HG02623 (cell line): ENCODE measurements around the gene KIF16B.
"Not testable (repeated sequence)": the region's sequence is repeated elsewhere in the genome, so short reads cannot be mapped to it uniquely, and the experiment has no call there.

Experiments used
- ATAC-seq: cut with Tn5 transposase; IDR thresholded peaks from one replicate; pipeline ENCODE4 v1.9.1; 2021; ENCODE audit warnings: moderate library complexity; ENCODE audit not compliant: unreplicated experiment

Gene KIF16B

DNA sequence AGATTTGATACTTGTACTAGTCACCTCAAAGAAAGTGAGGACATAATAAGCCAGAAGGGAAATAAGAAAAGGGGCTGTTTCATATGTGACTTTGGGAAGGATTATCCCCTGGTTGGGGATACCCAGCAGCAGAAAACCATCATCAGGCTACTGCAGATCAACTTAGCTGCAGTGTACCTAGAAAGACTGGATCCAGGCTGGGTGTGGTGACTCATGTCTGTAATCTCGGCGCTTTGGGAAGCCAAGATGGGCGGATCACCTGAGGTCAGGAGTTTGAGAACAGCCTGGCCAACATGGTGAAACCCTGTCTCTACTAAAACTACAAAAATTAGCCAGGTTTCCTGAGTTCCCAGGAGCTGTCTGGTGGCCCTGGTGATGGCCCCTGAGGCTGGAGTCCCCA is 23.2 kb upstream of the KIF16B start:
- ATAC-seq: not testable (repeated sequence)

DNA sequence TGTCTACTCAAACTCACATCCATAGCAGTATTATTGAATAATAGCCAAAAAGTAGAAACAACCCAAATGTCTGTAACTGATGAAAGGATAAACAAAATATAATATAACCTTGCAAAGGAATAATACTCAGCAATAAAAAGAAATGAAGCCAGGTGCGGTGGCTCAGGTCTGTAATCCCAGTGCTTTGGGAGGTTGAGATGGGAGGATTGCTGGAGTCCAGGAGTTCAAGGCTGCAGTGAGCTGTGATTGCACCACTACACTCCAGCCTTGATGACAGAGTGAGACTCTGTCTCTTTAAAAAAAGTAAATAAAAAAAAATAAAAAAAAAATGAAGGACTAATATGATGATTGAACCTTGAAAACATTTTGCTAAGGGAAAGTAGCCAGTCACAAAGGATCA is 22.1 kb upstream of the KIF16B start:
- ATAC-seq: no peak

DNA sequence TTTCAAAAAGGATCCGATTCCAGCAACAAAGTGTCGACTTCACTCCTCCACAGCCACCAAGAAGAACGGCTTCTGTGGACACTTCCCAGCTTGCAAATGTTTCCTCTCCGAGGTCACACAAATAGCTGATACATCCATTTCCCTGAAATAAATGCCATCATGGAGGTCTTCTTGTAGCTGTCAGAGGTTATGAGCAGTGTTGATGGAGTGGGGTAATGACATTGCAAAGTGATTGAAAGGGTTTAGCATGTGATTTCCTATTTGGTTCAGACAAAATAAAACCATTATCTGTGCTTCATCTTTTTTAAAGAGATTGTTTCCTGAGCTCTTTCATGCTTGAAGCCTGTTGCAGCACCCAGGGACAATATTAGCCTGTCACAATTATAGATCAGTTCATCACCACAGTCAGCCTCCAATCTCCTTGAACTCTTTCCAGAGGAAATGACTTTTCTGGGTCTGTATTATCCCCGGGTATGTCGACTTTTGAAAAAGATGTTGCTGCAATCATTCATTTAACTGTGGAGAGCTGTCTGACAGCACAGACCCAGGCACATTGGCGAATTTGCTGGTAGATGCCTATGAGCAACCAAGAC is 16.9 kb upstream of the KIF16B start:
- no peak for ATAC-seq

DNA sequence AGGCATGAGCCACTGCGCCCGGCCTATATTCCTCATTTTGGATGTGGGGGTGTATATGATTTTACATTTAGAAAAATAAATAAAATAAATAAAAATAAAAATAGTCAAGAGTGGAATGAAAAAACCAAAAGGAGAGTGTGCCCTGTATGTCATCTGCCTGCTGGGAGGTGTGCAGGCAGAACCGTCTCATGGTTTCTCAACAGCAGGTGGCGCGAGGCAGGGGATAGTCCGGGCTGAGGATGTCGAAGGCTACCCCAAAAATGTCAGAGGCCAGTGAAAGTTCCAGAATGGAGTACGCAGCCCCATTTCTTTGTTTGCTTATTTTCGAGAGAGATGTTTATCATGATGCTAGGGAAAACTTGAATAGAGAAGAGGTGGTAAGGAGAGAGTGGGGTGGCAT is 16.4 kb upstream of the KIF16B start:
- ATAC-seq: no peak

DNA sequence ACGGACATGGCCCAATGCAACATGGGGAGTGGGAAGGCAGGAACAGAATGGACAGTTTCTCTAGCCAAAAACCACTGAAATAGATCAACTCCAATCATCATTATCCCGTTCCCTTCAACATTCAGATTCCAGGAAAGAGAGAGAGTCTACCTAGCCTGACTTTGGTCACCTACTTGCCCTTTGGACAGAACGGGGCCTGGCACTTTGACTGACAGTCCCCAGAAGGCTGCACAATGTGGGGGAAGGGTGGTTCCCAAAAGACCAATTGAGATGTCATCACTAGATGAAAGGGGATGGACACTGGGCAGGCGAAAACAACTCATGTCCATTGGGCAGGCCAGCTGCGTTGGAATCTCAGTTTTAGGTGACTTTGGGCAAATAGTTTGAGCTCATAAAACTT is 15.0 kb upstream of the KIF16B start:
- ATAC-seq: no peak

DNA sequence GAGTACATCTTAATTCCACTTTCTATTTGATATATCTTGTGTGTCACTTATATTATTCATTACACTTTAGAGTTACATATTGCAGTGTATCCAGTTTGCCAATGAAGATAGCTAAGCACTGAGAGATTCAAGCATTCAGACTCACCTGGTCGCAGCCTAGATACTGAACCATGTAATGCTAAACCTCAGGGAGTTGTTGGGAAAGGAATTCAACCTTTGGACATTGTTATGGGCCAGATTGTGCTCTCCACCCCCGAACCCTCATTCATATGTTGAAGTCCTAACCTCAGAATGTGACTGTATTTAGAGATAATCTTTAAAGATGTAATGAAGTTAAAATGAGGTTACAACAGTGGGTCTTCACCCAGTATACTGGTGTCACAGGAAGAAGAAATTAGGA is 13.8 kb upstream of the KIF16B start:
- ATAC-seq: no peak

DNA sequence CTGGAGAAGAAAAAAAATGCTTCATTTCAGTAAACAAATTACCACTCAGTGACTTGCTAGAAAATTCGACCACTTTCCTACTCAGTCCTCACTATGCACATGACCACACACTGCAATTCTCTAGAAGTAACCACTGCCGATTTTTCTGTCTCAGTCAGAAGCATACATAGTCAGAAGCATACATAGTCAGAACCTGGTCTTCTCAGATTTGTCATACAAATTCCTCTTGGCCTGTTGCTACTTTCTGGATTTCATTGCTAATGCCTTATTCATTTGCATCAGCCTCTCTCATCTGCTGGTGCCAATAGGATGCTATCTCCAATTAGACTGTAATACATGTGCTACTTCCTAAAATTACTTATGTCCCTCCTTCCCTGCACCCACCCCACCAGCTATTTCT is 10.2 kb upstream of the KIF16B start:
- no peak for ATAC-seq

DNA sequence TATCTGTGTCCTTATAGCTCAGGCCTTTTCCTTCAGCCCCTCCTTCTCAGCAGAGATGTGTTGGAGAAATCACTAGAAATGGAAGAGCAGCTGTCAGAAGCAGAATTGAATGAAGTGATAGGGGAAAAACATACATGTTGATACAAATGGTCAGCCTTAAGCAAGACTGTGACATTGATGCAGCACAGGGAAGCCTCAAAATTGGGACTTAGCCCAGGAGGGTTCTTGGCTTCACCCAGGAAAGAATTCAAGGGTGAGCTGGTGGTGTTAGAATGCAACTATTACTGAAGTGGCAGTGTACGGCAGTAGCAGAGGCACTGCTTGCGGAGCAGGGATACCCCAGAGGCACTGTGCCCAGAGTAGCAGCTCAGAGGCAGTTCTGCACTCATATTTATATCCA is 8.0 kb upstream of the KIF16B start:
- ATAC-seq: no peak

DNA sequence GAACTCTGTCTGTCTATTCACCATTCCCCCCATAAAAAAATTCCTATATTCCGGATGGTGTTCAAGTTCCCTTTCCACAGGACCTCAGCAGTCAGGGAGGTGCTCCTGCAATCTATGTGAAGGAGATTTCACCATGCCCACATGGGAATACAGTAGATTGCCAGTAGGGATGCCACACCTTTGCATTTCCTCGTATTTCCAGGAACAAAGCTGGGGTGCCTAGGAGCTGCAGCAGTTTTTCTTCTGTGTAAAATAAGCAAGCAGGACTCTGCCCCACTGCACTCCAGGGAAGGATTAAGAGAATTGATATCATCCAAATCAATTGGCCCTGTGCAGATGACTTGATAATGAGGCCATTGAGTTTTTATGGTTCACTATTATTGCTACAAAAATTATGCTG is 7.4 kb upstream of the KIF16B start:
- ATAC-seq: no peak

DNA sequence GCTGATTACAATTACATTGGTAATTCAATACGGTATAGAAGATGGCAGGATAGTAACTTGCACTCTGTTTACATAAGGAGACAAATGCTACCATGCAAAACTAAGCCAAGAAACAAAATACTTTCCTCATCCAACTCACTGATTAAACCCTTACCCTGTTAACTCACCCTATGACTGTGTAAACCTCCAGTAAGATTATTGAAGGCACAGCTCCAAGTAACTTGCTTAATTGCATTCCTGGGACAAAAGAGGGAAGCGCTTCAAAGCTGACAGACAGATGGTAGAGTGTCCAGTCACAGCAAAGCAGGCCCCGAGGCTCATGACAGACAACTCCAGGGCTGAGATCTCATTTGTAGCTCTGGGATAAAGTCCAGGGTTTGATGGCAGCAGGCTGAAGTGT is 6.9 kb upstream of the KIF16B start:
- ATAC-seq: no peak

DNA sequence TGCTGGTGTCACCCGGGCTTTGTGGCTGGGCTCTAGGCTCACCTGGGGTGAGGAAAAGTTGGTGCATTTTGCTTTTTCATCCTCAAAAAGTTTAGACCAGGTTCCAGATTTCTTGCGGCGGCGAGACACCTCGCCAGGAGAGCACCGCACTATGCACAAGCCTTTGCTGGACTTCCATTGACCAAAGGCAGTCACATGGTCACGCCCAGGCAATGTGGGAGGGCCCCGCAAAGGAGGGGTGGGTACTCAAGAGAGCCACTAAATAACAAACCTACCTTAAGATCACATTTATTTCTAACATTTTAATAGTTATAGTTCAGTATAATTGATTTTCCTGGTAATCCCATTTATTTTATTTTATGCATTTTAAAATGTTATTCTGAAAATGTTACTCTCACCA is 3.0 kb upstream of the KIF16B start:
- no peak for ATAC-seq

DNA sequence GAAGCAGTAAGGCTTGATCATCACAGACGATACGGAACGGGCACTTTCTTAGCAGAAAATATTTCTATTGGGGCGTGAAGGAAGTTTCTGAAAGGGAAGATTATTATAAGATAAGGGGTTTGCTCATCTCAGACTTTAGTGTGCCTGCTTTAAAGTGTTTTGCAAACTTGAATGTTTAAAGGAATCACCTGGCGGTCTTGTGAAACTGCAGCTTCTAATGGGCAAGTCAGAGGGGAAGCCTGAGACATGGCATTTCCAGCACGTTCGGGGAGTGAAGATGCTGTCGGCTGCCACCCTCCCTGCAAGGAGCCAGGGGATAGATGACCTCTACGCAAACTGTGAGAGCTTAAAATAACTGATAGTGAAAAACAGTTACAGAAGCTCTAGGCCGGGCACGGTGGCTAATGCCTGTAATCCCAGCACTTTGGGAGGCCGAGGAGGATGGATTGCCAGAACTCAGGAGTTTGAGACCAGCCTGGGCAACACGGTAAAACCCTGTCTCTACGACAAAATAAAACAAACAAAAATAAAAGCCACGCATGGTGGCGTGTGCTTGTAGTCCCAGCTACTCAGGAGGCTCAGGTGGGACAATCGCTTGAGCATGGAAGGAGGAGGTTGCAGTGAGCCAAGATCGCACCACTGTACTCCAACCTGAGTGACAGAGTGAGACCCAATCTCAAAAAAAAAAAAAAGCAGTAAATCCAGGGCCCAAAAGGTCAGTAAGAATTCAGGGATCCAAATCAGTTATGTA is 2.3 kb upstream of the KIF16B start:
- ATAC-seq: no peak

DNA sequence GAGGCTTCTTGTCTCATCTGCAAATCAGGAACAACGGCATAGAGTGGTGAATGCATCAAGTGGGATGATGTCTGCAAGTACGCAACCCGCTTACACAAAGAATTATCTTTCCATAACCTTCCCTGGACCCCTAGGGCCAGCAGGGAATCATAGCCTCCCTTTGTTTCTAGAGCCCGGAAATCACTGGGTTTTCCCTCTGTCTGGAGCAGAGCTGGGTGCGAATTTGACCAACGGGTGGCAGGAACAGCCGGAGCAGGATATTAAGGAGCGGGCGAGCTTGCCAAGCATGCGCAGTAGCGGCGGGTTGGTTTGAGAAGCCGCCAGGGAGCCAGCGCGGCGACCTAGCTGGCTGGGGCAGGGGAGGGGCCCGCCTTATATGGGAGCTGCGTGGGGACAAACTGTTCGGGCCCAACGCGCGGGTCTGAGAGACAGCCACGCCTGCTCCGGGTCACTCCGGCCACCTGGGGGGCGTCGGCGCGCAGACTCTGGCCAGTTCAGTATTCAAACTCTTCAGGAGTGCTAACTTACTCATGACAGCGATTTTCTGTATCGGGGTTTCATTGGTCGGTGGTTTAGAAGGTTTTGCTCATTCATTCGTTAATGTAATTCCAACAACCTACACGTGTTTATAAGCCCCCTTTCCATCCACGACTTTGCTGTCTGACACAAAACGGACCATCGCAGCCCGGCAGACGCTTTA is 1.6 kb upstream of the KIF16B start:
- peak; percentile 63 for ATAC-seq

DNA sequence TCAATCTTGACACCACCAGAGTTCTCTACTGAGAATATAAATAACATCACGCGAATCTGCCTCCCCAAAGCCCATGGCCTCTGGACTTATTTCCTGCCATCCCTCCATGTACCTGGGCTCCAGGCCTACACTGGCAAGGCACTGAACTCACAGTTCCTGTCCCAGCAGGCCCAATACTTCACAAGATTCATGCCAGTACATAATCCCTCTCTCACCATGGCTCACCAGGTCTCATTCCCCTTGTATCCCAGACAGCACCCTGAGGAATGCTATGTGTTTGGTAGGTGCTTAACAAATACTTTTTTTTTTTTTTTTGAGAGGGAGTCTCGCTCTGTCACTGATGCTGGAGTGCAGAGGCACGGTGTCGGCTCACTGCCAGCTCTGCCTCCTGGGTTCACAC is 1.9 kb downstream of the KIF16B start:
- no peak for ATAC-seq

DNA sequence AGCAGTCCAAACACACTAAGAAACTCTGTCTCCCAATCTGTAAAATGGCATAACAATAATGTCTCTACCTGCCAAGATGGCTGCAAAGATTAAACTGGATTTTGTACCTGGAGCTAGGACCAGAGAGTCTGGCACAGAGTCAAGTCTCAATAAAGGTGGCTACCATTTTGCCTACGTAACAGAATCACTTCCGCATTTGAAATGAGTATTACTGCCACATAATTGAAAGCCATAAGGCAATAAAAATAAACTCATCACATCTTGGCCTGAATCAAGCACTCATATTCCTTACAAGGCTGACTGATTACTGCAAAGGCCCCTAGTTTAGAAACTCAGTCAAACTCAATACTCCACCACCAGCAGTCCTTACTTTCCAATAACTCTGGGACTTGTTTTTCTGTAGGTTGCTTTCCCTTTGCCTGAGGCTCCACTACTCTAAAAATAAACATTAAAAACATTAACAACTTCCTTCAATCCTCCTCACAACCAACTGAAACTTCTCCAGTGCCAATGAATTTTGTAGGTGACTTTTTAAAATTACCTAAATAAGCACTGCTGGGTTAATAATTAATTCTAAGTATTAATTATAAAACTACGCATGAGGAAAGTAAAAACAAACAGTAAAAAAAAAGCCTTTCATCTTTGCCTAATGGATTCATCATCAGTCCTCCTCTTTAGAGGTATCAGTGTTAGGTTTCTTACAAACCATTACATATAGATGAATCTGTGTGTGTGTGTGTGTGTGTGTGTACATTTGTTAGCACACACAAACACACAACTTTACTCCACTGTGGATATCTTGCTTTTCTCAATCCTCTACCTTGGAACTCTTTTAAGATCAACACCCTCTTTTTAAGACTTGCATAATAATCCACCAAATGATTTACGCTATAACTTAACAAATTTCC is 3.7 kb downstream of the KIF16B start:
- no peak for ATAC-seq

DNA sequence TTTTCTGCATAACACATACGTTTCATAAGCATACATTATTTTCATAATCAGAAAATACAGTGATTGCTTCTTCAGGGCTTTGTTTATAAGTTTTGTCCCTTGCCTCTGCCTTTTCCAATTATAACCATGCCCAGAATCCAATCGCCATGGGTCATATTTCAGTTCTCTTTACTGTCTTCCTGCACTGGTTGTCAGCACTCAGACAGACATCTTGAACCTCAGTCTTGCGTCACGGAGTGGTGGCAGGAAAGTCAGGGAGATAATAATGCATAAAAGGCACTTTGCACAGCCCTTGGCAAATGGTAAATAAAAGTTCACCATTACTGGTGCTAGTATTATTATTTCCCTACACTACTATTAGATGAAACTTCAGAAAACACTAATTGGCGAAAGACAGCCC is 7.2 kb downstream of the KIF16B start:
- no peak for ATAC-seq

DNA sequence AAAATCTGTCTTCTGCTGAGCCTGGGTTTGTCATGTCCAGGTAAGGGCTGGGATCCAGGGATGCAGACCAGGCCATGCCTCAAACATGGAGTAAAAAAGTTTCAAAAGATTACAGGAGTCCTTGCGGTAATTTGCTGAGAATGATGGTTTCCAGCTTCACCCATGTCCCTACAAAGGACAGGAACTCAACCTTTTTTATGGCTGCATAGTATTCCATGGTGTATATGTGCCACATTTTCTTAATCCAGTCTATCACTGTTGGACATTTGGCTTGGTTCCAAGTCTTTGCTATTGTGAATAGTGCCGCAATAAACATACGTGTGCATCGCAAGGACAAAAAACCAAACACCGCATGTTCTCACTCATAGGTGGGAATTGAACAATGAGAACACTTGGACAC is 9.2 kb downstream of the KIF16B start:
- ATAC-seq: not testable (repeated sequence)

DNA sequence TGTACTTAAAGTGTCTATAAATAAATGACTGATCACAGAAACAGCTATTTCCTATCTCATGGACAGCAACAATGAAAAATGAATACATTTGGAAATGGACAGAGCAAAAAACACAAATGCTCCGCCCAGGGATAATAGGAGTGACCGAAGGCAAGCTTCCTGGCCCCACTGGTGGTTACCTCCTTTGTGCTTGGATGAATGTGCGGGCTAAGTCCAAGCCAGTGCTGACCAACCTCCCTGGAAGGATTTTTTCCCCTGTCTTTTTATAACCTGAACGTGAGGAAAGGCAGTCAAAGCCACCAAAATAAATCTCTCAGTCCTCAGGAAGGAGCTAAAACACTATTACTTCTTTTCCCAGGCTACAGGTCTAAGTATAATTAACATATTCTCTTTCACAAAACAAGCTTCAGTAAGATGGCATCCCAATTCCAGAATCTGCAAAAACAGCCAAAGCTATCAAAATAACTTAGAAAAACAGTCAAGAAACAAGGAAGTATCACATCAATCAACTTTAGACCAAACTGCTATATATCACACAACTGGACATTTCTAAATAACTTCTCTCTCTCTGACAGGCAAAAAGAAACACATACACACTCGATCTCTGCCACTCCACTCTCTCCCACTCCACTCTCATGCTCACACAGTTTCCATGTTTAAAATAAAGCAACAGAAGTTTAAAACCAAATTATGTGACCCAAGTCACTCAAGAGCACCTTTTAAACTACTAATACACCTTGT is 10.0 kb downstream of the KIF16B start:
- ATAC-seq: no peak

DNA sequence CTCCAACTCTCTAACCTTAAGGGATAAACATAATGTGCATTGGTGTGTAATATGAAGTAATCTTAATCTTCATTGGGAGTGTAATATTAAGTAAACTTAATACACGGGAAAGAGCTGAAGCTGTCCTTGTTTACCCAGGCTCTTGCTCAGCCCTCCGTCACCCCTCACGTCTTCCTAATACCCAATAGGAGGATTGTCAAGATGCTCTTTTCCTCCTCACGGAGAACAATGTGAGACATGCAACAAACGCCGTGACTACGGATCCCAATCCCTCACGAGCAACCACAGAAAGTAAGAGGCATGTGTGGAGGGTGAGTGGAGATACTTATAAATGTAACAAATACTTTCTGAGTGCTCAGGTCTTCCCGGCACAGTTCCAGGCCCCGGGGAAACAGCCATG is 11.0 kb downstream of the KIF16B start:
- no peak for ATAC-seq

DNA sequence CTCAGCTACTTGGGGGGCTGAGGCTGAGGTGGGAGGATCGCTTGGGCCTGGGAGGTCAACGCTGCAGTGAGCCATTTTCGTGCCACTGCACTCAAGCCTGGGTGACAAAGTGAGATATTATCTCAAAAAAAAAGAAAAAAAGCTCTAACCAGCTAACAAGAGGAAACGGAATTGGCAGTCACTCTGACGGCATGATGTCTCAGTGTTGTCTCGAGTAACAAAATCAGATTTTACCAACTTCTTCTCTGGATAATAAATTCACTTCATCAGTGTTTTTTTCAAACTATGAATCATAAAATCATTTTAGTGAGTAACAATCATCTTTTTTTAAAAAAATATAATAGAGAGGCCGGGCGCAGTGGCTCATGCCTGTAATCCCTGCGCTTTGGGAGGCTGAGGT is 12.6 kb downstream of the KIF16B start:
- ATAC-seq: no peak

DNA sequence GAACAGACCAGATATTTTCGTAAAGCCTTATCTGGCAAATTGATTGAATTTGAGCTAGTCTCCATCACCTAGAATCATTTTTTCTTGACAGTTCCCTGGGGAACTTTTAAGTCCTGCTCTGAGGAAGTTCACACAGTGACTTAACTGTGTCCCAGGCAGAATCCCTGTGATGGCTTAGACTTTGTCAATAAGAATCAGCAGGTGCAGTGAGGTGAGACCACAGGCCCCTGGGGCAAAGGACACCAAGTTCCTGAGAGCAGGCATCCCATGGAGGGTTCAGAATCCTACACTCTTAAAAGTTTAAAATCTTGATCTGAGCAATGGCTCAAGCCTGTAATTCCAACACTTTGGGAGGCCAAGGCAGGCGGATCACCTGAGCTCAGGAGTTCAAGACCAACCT is 13.0 kb downstream of the KIF16B start:
- no peak for ATAC-seq
